HUDEP-2 (cell line): Measurements from ENCODE around the gene PTPRK.
"Not testable (repeated sequence)": the region's sequence is repeated elsewhere in the genome, so short reads cannot be mapped to it uniquely, and the experiment has no call there.

ENCODE experiments used
- DNase-seq, 76 experiments: peaks; one replicate each; lab custom pipeline; 2025; ENCODE audit not compliant: unreplicated experiment in 76 of 76; lab: John Stamatoyannopoulos, UW

PTPRK gene

GRCh38 chr6:128491610-128492206 lies 28.7 kb downstream of the PTPRK start:
- DNase-seq: no peak

- DNase-seq: no peak
Observed at GRCh38 chr6:128491100-128491581, 29.3 kb downstream of the PTPRK start.

DNA sequence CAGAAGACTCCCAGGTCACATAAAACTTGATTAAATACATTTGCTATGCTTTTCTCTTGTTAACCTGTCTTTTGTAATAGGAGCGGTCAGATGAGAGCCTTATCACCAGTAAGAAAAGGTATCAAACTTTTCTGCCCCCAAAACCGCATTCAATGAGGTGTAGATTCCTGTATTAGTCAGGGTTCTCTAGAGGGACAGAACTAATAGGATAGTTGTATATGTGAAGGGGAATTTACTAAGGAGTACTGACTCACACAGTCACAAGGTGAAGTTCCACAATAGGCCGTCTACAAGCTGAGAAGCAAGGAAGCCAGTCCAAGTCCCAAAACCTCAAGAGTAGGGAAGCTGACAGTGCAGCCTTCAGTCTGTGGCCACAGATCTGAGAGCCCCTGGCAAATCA lies 32.7 kb downstream of the PTPRK start:
- no peak for DNase-seq

DNA sequence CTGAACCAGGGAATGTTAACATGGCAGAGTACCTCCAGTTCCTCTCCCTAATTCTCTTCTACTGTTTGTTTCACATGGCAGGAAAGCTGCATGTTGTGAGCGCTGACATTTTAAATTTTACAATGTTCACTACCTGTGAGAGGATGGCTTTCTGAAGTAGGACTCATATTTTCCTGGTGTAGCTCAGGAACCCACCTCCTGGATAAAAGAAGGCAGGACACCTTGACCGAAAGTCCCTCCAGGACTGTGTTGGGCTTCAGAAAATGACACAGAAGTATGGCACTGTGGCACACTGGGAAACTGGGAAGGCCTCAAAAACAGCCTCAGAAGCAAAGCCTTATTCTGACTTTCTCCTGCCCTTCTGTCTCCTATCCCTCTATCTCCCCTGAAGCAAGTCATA lies 33.3 kb downstream of the PTPRK start:
- DNase-seq: peak in 1 of 76 experiments; percentile 4

DNA sequence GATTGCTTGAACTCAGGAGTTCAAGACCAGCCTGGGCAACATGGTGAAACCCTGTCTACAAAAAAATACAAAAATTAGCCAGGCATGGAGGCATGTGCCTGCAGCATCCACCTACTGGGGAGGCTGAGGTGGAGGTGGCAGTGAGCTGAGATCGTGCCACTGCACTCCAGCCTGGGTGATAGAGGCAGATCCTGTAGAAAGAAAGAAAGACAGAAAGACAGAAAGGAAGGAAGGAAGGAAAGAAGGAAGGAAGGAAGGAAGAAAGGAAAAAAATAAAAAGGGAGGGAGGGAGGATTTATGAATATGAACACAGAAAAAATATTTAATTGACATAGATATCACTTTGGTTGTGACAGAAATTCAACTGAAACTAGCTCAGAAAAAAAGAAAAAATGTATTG lies 33.8 kb downstream of the PTPRK start:
- DNase-seq: not testable (repeated sequence)

- DNase-seq: no peak
Observed at GRCh38 chr6:128483472-128484135, 36.8 kb downstream of the PTPRK start.

DNA sequence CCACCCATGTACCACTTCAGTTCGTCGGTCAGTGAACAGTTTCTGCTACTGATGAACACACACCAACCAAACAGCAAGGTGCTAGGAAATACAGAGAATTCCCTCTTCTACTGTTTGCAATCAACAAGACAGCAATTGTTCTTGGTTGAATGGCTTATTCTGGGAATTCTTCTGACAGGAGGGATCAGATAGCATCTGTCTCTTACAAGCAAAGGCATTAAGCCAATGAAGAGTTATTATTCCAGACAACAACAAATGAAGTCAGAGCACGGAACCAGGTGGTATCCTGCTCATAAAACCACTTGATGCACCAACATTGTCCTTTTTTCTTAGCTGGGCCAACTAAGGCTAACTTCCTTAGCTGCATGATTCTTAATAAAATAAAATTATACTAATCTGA lies 37.8 kb downstream of the PTPRK start:
- DNase-seq: no peak

- DNase-seq: no peak
Observed at GRCh38 chr6:128479991-128480390, 40.4 kb downstream of the PTPRK start.

DNA sequence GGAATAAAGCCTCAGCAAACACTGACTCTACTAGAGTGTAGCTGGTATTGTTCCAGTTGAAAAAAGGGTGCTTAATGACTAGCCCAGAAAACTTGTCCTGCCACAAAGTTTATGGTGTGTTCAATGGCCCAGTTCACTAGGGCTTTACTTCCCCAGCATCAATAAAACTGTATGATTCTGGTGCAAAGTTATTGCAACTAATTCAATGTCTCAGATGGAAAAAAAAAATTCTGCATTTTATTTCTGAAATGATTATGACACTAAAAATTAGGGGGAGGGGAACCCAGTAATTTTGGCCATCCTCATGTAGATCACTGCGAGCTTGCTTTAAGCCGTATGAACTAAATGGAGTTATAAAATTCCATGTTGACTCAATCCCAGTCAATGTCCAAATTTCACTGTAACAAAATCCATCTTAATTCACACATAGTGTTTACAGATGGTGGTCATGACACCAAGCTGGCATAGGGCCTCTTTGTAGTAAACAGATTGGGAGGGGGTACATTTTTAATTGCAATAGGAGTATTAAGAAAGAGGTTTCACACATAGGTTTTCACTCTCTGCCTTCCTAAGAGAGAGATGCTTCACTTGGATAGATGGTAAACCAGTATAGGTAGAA lies 41.2 kb downstream of the PTPRK start:
- DNase-seq: no peak

GRCh38 chr6:128478230-128479047 lies 42.0 kb downstream of the PTPRK start:
- no peak for DNase-seq

GRCh38 chr6:128474933-128475332 lies 45.5 kb downstream of the PTPRK start:
- DNase-seq: no peak

GRCh38 chr6:128474481-128474880 lies 45.9 kb downstream of the PTPRK start:
- no peak for DNase-seq

GRCh38 chr6:128471907-128472306 lies 48.5 kb downstream of the PTPRK start:
- DNase-seq: no peak

GRCh38 chr6:128465368-128466343 lies 54.7 kb downstream of the PTPRK start:
- no peak for DNase-seq

DNA sequence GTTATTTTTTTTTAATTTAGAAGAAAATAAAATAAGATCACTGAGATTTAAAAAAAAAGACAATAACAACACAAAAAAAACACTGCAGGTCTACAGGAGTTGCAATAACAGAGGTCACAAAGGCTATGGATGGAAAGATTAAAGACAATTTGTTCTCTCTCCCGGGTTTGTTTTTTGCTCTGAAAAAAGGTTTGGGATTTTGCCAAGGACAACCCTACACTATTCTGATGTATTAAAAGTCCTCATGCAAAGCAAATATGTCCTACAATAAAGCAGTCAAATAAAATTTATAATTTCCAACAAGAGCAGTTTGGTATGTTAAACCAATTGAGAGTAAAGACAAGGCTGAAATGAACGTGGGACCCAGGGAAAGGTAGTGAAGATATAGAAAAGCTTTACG lies 55.6 kb downstream of the PTPRK start:
- no peak for DNase-seq

DNA sequence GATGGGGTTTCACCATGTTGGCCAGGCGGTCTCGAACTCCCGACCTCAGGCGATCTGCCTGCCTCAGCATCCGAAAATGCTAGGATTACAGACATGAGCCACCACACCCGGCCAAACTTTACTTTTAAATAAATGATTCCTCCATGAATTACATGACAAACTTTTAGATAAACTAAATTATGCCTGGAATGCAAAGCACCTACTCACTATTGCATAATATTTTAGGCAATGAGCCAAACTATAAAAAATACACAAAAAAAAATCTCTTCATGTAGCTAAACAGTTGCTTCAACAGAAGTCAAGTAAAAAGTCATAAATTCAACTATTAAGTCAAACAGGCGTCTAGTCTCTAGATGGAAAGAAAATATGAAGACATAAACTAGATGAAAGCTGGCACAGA lies 56.5 kb downstream of the PTPRK start:
- DNase-seq: no peak

DNA sequence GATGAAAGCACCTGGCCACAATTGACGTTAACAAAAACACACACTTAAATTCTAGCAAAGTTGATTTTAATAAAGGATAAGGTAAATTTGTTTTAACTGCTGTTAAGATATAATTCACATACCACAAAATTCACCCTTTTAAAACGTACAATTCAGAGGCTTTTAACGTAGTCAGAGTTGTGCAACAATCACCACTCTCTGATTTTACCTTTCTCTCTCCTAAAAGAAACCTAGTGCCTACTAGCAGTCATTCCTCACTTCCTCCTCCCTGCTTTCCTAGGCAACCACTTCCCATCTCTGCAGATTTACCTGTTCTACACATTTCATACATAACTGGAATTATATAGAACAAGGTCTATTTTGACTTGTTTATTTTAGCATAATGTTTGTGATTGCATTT lies 58.9 kb downstream of the PTPRK start:
- DNase-seq: no peak

GRCh38 chr6:128456510-128457230 lies 63.7 kb downstream of the PTPRK start:
- DNase-seq: no peak

DNA sequence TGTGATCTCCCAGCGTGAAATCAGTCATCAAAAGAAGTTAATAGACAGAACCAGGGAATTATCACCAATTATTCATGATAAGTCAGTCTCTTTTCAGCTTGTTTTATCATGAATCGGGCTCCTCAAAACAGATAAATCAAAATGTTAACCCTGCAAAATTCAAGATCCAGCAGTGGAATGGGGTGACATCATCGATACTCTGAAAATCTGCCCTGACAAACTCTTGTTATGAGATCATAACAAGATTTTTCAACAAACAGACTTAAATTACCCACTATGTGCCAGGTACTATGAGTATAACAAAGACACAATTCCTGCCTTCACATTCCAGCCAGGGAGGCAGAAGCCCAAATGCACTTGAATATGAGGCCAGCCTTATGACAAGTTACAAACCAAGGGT lies 64.4 kb downstream of the PTPRK start:
- no peak for DNase-seq
